Midbrain (tissue), 1 donor: ENCODE data around the gene SHANK1.

Experiments
- DNase-seq: peaks from one replicate; lab custom pipeline; 2025; lab: John Stamatoyannopoulos, UW

The SHANK1 gene

GRCh38 chr19:50711805-50712204 is 7.8 kb downstream of the SHANK1 start:
- no peak for DNase-seq

GRCh38 chr19:50711196-50711595 is 8.4 kb downstream of the SHANK1 start:
- no peak for DNase-seq

- DNase-seq: no peak
These were observed 9.0 kb downstream of the SHANK1 start for GRCh38 chr19:50710612-50711011.

GRCh38 chr19:50710094-50710493 is 9.5 kb downstream of the SHANK1 start:
- DNase-seq: no peak

- DNase-seq: no peak
These were observed 11.3 kb downstream of the SHANK1 start for GRCh38 chr19:50708179-50708879.

GRCh38 chr19:50706387-50706786 is 13.2 kb downstream of the SHANK1 start:
- no peak for DNase-seq

- DNase-seq: no peak
These were observed 14.1 kb downstream of the SHANK1 start for GRCh38 chr19:50705422-50706019.

- no peak for DNase-seq
These were observed 15.4 kb downstream of the SHANK1 start for GRCh38 chr19:50703915-50704796.

GRCh38 chr19:50702871-50703829 is 16.5 kb downstream of the SHANK1 start:
- DNase-seq: no peak

- DNase-seq: no peak
These were observed 17.3 kb downstream of the SHANK1 start for GRCh38 chr19:50702158-50702870.

GRCh38 chr19:50701367-50701985 is 18.1 kb downstream of the SHANK1 start:
- DNase-seq: no peak

- no peak for DNase-seq
These were observed 22.0 kb downstream of the SHANK1 start for GRCh38 chr19:50697414-50698124.

- DNase-seq: no peak
These were observed 23.5 kb downstream of the SHANK1 start for GRCh38 chr19:50696094-50696483.

- no peak for DNase-seq
These were observed 24.1 kb downstream of the SHANK1 start for GRCh38 chr19:50695251-50696093.

GRCh38 chr19:50694815-50695145 is 24.8 kb downstream of the SHANK1 start:
- DNase-seq: no peak

- no peak for DNase-seq
These were observed 26.3 kb downstream of the SHANK1 start for GRCh38 chr19:50693064-50693975.

- DNase-seq: no peak
These were observed 29.2 kb downstream of the SHANK1 start for GRCh38 chr19:50690439-50690838.

- no peak for DNase-seq
These were observed 30.8 kb downstream of the SHANK1 start for GRCh38 chr19:50688766-50689165.
